Esophagus squamous epithelium (tissue), 4 donors: ENCODE measurements around the gene TRMT2A.

ENCODE experiments used
- POLR2A ChIP-seq, 4 donors: fragments of 450-650 bp; IDR thresholded peaks; one replicate each; pipeline ENCODE4 v1.6.1; 2017; ENCODE audit warnings: antibody characterized with exemption in 4 of 4, mild to moderate bottlenecking in 4 of 4, moderate library complexity in 3 of 4
- TF ChIP-seq, protein P1 (sequence below), 6 experiments: fragments of 450-650 bp in 4 of 6; fragments of 200-600 bp in 2 of 6; sonication (generic) in 2 of 6; IDR thresholded peaks; one replicate each; pipeline ENCODE4 v1.5.1; 2016 to 2019; ENCODE audit warnings: antibody characterized with exemption in 6 of 6, mild to moderate bottlenecking in 4 of 6, moderate library complexity in 4 of 6

DNA sequence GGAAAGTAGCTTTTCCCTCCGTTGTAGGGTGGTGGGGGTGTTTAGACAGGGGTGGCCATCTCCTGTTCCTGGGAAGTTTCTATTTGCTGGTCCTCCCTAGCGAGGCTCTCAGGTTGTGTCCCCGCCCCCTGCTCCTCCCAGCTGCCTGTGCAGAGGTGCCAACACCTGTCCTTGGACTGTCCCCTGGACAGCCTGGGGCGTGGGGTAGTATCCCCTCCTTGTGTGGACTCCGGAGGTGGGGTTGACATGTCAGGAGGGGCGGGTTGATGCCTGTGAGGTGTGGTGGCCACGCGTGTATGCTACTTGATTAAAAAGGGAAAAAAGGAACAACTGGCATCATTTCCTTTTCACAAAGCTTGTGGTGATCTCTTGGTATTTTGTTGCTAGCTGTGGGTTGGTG is 15.4 kb downstream of the TRMT2A start:
- TF ChIP-seq, protein P1, sequence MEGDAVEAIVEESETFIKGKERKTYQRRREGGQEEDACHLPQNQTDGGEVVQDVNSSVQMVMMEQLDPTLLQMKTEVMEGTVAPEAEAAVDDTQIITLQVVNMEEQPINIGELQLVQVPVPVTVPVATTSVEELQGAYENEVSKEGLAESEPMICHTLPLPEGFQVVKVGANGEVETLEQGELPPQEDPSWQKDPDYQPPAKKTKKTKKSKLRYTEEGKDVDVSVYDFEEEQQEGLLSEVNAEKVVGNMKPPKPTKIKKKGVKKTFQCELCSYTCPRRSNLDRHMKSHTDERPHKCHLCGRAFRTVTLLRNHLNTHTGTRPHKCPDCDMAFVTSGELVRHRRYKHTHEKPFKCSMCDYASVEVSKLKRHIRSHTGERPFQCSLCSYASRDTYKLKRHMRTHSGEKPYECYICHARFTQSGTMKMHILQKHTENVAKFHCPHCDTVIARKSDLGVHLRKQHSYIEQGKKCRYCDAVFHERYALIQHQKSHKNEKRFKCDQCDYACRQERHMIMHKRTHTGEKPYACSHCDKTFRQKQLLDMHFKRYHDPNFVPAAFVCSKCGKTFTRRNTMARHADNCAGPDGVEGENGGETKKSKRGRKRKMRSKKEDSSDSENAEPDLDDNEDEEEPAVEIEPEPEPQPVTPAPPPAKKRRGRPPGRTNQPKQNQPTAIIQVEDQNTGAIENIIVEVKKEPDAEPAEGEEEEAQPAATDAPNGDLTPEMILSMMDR (IDR thresholded peaks at IDR 0.05), result no peak
- no peak for TF ChIP-seq POLR2A (IDR thresholded peaks at IDR 0.05)
